Erythroblast (primary cell): ENCODE data around the gene C11orf98.

ENCODE experiments used
- DNase-seq, 2 experiments: peaks; one replicate each; lab custom pipeline; 2025; lab: John Stamatoyannopoulos, UW
- GATA1 ChIP-seq: IDR thresholded peaks from 2 replicates; pipeline ENCODE4 v1.6.1; 2011; ENCODE audit warnings: low read depth, mild to moderate bottlenecking, control low read depth, low read length, moderate library complexity
- POLR2A ChIP-seq: IDR thresholded peaks from 2 replicates; pipeline ENCODE4 v1.6.1; 2011; ENCODE audit warnings: mild to moderate bottlenecking, low read length

C11orf98 gene

DNA sequence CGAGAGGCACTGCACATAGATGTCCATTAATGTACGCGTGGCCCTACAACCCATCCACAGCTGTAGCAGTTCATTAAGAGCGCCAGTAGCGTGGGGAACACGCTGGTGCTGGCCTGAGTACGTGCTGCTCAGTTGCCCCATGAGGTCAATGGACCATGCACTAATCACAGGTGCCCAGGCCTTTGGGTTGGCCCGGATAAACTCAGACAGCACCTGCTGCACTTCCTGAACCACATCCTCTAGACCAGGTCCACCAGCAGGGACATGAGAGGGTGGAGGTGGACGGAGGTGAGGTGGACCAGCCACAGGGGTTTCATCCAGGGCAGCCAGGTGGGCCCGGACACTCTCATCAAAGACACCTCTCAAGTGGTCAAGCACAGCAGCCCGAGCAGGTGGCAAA is 15.5 kb downstream of the C11orf98 start:
- DNase-seq: no peak

DNA sequence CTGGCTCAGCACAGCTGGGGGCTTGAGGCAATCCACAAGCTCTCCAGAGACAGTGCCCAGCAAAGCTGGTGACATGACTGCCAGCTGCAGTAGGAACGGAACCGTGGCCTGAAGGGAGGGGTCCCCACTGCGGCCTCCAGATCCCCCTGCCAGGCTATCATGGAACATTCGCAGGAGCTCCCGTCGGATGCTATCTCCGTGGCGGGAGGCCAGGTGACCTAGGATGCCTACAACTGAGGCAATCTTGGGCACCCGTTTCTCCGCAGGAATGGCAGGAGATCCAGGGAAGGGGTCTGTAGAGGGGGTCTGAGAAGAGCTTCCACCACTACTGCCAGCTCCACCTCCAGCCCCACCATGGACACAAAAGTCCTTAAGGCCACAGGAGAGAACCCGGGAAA is 16.0 kb downstream of the C11orf98 start:
- TF ChIP-seq GATA1: no peak
- TF ChIP-seq POLR2A: no peak
- no peak for DNase-seq

More for the DNA sequence above, 15.5 kb downstream of the C11orf98 start:
- TF ChIP-seq GATA1 (no peak), POLR2A (no peak)

DNA sequence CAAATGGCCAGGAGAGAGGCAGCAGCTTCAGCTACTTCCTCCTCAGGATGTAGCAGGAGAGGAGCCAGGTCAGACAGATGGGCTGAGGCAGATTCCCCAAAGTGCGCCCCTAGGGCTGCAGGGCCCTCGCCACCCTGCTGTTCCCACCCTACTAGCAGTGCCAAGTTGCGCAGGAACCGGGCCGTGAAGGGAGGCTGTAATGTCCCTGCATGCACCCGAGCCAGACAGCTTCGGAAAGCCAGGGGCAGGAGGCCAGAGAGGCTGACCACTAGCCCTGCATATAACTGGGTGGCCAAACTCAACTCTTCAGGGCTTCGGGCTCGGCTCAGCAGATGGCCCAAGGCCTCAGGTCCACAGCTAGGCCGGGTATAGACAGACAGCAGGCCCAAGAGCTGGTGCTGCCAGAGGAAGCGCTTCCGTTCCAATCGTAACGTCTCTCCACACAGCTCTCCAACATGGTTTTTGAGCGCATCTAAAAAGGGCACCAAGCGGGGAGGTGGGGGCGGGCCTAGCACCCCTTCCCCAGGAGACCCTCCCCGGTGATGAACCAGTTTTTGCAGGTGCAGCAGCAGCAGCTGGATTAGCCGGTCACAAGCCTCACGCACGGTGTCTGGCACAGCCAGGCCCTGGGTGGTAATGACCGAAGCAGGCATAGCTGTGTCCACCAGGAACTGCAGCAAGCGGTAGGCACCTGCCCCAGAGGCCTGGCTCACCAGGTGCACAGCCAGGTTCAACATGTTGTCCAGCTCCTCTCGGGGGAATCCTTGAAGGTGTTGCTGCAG is 16.6 kb downstream of the C11orf98 start:
- DNase-seq: no peak
- TF ChIP-seq POLR2A (no peak), GATA1 (no peak)

DNA sequence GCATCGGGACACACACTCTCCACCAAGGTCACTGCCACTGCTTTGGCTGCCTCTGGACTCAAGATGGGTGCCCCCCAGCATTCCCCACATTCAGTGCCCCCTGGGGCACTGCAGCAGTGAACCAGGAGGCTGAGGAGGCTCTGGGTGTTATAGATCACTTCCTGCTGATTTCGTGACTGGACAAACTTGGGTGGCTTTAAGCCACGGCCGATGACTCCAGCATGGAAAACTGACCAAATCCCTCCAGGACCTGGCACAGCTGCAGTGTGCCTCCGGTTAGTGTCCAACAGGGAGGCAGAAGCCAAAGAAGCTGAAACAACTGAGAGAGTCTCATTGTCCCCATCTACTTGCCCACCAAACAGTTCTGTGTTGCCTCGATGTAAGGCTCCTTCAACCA is 17.4 kb downstream of the C11orf98 start:
- DNase-seq: no peak
- TF ChIP-seq GATA1 (no peak), POLR2A (no peak)

DNA sequence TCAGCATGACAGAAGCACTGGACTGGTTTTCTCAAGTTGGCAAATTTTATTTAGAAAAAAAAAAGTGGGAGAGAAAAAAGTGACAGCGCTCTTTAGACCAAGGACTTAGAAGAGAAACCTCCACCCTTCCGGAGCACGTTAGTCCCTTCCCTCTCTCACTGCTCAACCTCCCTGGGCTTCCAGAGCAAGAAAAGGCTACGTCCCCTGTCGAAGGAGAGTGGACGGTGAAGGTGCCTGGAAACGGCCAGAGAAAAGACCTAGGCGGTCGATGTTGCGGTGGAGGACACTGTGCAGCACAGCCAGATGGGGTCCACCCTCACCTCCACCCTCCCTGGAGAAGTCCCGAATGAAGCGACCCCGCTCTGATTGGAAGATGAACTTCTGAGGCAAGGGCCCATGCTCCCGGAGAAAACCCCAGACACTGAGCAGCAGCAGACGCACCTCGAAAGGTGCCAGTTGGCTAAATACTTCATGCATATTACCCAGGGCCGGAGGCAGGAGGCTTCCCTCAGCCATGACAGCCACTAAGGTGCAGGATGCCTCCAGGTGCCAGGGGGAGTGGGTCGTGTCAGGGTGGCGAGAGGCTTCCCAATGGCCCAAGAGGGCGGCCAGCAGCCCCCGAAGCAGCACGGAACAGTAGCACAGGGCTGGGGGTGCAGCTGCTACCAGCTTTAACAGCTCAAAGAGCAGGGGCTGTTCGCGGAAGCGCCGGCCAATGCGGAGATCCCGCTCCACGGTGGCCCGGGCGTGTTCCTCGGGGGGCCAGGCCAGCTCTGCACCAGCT is 18.0 kb downstream of the C11orf98 start:
- DNase-seq: no peak
- TF ChIP-seq POLR2A (no peak), GATA1 (no peak)

DNA sequence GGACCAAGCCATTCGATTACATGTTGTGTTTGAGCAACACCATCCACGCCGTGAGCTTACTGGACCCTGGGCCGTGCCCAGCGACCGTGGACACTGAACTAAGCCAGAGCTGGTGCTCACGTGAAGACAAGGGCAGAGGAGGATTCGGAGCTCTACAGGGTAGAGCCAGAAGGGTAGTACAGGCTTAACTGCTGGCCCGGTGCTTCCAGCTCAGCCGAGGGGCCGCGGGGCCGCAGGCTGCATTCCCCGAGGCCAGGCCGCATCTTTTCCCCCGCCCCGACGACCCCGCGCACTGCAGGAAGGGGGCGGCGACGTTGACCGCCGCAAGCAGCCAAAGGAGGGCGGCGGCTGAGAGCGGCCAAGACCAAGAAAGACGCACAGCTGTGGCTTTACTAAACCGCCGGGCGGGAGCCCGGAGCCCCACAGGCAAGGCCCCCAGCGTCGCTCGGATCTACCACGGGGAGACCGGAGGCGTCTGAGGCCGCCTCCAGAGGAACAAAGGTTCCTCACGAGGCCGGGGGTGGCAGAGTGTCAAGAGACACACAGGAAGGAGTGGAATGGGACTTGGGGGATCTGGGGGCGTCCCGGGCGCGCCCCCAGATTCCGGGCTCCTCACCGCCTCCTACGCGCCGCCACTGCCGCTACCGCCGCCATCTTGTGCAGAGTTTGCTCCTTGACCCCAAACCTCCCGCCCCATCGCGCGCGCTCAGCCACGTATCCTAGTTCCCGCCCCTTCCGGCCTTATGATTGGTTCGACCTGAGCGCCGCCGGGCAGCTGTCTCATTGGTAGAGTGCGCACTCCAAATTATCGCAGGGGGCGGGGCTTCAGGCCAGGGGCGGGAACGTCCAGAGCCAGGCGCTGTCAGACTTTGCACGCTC is 18.8 kb downstream of the C11orf98 start, which contains the start of gene GANAB:
Gene GANAB, minus strand, starts transcription at position 668 of the 879 bp plus-strand sequence. Its CDS starts 14 bp downstream, at position 654.
- no peak for TF ChIP-seq GATA1
- peak; percentile 88 for TF ChIP-seq POLR2A
- DNase-seq: peak; percentile 99

DNA sequence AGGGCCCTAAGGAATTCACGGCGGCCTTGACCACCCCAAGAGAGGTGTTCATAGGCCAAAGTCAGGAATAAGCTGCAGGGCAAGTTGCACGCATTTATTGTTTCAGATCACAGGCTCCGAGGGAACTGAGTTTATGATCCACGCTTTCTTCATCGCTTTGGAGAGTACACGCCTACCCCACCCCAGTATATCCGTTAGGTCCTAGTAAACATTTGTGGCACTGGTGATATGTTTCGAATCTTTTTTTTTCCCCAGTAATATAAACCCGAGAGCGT is 19.4 kb downstream of the C11orf98 start:
- DNase-seq: peak in 1 of 2 experiments; percentile 64
- TF ChIP-seq GATA1 (no peak), POLR2A (no peak)

DNA sequence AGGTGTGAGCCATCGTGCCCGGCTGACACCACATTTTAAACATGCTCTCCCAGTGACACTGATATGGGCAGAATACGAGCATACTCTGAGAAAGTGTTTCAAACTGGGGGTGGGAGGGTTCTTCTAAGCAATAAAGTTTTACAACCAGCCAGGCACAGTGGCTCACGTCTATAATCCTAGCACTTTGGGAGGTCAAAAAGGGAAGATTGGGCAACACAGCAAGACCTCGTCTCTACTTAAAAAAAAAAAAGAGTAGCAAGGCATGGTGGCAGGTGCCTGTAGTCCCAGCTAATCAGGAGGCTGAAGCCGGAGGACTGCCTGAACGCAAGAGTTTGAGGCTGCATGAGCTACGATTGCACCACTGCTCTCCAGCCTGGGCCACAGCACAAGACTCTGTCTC is 20.8 kb downstream of the C11orf98 start:
- TF ChIP-seq GATA1: no peak
- DNase-seq: no peak

DNA sequence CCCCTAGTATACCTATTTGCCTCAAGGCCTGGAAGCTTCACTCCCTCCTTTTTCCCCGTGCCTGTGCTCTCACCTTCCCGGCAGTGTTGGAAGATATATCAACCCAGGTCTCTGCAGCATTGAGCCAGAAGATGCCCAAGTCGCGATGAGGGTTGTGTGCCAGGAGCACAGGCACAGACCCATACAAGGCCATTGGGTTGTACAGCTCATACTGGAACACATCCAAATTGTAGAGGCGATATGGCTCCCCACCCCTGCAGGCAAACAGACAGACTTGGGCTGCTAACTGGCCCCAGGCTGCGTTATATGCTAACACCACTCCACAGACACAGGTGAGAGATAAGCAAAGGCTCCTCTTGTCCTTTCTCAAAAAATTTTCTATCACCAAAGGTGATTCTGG is 32.5 kb downstream of the C11orf98 start:
- DNase-seq: no peak
- TF ChIP-seq GATA1: no peak
- TF ChIP-seq POLR2A: no peak

DNA sequence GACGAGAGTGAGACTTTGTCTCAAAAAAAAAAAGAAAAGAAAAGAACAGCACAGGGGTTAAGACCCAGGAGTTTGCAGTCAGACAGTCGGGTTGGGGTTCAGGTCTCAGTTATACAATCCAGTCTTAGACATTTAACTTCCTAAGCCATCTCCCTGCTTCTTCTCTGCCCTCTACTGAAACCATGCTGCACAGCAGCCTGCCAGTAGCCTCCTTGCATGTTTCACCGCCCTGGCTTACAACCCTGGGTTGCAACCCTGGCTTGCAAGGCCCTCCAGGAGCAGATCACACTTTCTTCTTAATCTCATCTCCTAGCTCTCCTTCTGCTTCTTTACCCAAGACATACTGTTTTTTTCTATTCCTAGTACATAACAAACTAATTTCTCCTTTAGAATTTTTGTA is 37.3 kb downstream of the C11orf98 start:
- DNase-seq: no peak
- TF ChIP-seq GATA1 (no peak), POLR2A (no peak)

DNA sequence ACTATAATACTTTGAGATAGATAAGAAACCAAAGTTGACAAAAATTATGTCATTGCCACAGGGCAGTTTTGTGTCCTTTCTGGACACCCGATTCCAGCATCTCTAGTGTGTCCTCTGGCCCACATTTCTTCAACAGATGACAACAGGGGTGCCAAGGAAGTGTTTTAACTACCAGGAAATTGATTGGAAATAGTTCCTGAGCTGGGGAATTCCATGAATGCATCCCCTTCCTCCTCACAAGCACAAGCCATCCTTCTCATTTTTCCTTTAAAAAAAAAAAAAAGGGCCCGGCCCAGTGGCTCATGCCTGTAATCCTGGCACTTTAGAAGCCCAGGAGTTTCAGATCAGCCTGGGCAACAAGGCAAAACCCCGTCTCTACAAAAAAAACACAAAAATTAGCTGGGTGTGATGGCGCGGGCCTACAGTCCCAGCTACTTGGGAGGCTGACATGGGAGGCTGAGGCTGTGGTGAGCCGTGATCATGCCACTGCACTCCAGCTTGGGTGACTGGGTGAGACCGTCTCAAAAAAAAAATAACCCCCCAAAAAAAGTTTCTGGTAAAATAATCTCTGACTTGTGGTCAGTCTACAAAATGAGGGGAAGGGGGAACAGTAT is 42.4 kb downstream of the C11orf98 start:
- TF ChIP-seq POLR2A (no peak), GATA1 (no peak)

DNA sequence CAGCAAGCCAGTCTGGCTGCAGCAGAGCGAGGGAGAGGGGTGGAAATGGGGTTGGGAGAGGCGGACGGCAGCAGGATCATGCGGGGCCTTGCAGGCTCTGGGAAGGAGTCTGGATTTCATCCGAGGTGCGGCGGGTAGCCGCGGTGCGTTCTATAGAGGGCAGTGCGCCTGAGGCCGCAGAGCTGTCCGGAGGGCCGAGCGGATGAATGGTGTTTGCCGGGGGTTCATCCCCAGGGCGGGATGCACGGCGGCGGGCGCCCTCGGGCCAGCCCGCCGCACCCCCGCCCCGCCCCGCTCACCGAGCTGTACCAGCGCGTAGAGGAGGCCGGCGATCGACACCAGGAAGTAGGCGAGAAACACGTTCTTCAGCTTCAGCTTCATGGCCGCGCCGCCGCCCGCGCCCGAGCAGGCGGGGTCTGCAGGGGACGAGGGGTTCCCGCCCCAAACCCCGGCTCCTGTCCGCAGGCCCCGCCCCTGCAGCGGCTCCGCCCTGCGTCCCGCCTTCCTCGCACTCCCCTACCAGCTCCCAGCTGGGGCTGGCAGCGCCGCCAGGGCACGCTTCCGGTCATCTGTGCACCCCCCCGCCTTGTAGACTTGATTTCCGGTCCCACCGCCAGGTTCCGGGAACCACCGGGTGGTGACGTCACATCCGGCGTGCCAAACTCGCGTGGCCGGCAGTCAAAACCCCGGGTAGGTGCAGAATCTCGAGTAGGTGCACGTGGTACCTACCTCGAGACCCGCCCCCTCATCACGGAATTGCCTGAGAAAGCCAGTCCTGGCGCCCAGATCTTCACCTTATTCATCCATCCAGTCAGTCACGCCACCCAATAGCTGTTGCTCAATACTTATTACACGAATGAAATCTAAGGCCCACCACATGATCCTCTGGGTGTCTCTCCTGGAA is 43.2 kb downstream of the C11orf98 start, which contains the start of gene B3GAT3:
Gene B3GAT3, minus strand, starts transcription at position 420 of the 904 bp plus-strand sequence. Its CDS starts 39 bp downstream, at position 381.
- TF ChIP-seq GATA1 (no peak), POLR2A (peak; percentile 74)
- DNase-seq: peak; percentile 95 to 98

More for the DNA sequence above, 42.4 kb downstream of the C11orf98 start:
- no peak for DNase-seq
